HCT116 (cell line): ENCODE data around the gene ARHGAP18. TPM values are rescaled to one million over a fixed set of nuclear protein-coding genes. Genes with fewer than 3 reads are reported as not detected.
A peak's percentile ranks its signal among the peaks of the same experiment; 100 is the strongest.

Experiments used
- ATAC-seq: fragments of 200-7000 bp; cut with Tn5 transposase; 2 replicates; pipeline ENCODE4 v1.9.1; 2020; ENCODE audit warnings: mild to moderate bottlenecking, moderate library complexity
- BruUV-seq: library from RNA; stranded (reverse); fragments of 400-500 nt; replicated peaks from 2 replicates; lab custom pipeline; 2021; lab: Mats Ljungman, UMichigan
- CTCF ChIA-PET: fragments of 300-600 bp; sonication (Branson Sonifier 250); formaldehyde crosslinking; loops from one replicate; lab custom pipeline; 2021; ENCODE audit warnings: antibody characterized with exemption; lab: Charles Lee
- POLR2A ChIA-PET: fragments of 300-600, 350-600 bp; sonication (Branson Sonifier 250); formaldehyde crosslinking; loops from one replicate; lab custom pipeline; 2021; ENCODE audit warnings: antibody characterized with exemption; lab: Charles Lee
- RAD21 ChIA-PET, 2 experiments: fragments of 300-600 bp; sonication (Branson Sonifier 250); formaldehyde crosslinking; loops; one replicate each; lab custom pipeline; 2023; ENCODE audit warnings: low total read pairs in 2 of 2; ENCODE audit not compliant: uncharacterized antibody in 2 of 2, unreplicated experiment in 2 of 2, low non-redundant PET in 1 of 2; lab: Charles Lee
- DNase-seq: peaks from one replicate; pipeline ENCODE4 v3.0.0-alpha.2; 2010; ENCODE audit warnings: low read depth, low spot score
- H2AFZ ChIP-seq: fragments of 200-600 bp; shearing (Covaris generic), sonication (generic); 2 replicates; pipeline ENCODE4 v1.6.1; 2017; ENCODE audit warnings: low read depth, mixed run types, mixed read lengths, antibody characterized with exemption, low read length; ENCODE audit not compliant: poor library complexity, severe bottlenecking
- H3K27ac ChIP-seq: 2 replicates; pipeline ENCODE4 v1.5.1; 2012; ENCODE audit warnings: low read depth, low read length
- H3K27me3 ChIP-seq: fragments of 200-600 bp; sonication (generic); 2 replicates; pipeline ENCODE4 v1.6.1; 2016; ENCODE audit warnings: mixed run types, low read length, mixed read lengths; ENCODE audit not compliant: insufficient read depth
- H3K36me3 ChIP-seq, 2 experiments: fragments of 200-500 bp in 1 of 2; fragments of 200-600 bp in 1 of 2; sonication (Bioruptor generic) in 1 of 2; sonication (generic) in 1 of 2; 2 replicates each; pipeline versions ENCODE4 v1.5.1 to v1.6.1; 2014 to 2016; ENCODE audit warnings: low read length in 2 of 2, inconsistent platforms in 1 of 2, mixed read lengths in 1 of 2, mixed run types in 1 of 2; ENCODE audit not compliant: insufficient read depth in 2 of 2, control insufficient read depth in 1 of 2
- H3K4me1 ChIP-seq, 2 experiments: fragments of 200-600 bp in 1 of 2; sonication (generic) in 1 of 2; 2 replicates each; pipeline versions ENCODE4 v1.5.1 to v1.6.1; 2012 to 2017; ENCODE audit warnings: low read length in 2 of 2, inconsistent platforms in 1 of 2, mild to moderate bottlenecking in 1 of 2, mixed read lengths in 1 of 2, mixed run types in 1 of 2, moderate library complexity in 1 of 2; ENCODE audit not compliant: insufficient read depth in 2 of 2, control insufficient read depth in 1 of 2
- H3K4me2 ChIP-seq: fragments of 200-600 bp; sonication (generic); 2 replicates; pipeline ENCODE4 v1.6.1; 2017; ENCODE audit warnings: mixed run types, low read length, mixed read lengths
- H3K4me3 ChIP-seq, 2 experiments: fragments of 200-600 bp in 1 of 2; sonication (generic) in 1 of 2; replicated peaks in 1 of 2; 2 replicates each; pipeline ENCODE4 v1.5.1; 2011 to 2016; ENCODE audit warnings: low read length in 2 of 2, control low read depth in 1 of 2, low read depth in 1 of 2, mild to moderate bottlenecking in 1 of 2, mixed read lengths in 1 of 2, mixed run types in 1 of 2
- H3K79me2 ChIP-seq: fragments of 200-600 bp; sonication (generic); 2 replicates; pipeline ENCODE4 v1.6.1; 2017; ENCODE audit warnings: mild to moderate bottlenecking, mixed run types, low read length, moderate library complexity, mixed read lengths; ENCODE audit not compliant: insufficient read depth
- H3K9ac ChIP-seq: fragments of 200-600 bp; sonication (generic); 2 replicates; pipeline ENCODE4 v1.6.1; 2016; ENCODE audit warnings: low read length, mixed read lengths
- H3K9me2 ChIP-seq: fragments of 200-600 bp; sonication (generic), shearing (Covaris generic); 2 replicates; pipeline ENCODE4 v1.6.1; 2017; ENCODE audit warnings: mixed run types, mild to moderate bottlenecking, moderate library complexity; ENCODE audit not compliant: insufficient read depth
- H3K9me3 ChIP-seq, 2 experiments: fragments of 200-500 bp in 1 of 2; fragments of 200-600 bp in 1 of 2; sonication (Bioruptor generic) in 1 of 2; sonication (generic) in 1 of 2; 2 replicates each; pipeline ENCODE4 v1.6.1; 2014 to 2017; ENCODE audit warnings: low read length in 2 of 2, mixed read lengths in 2 of 2, inconsistent platforms in 1 of 2, low read depth in 1 of 2, mild to moderate bottlenecking in 1 of 2, mixed run types in 1 of 2, moderate library complexity in 1 of 2; ENCODE audit not compliant: control insufficient read depth in 1 of 2, insufficient read depth in 1 of 2
- H4K20me1 ChIP-seq: fragments of 200-600 bp; sonication (generic), shearing (Covaris generic); 2 replicates; pipeline ENCODE4 v1.6.1; 2017; ENCODE audit warnings: mixed run types, mild to moderate bottlenecking, moderate library complexity; ENCODE audit not compliant: insufficient read depth
- CEBPB ChIP-seq: IDR thresholded peaks from 2 replicates; pipeline ENCODE4 v1.6.1; 2012; ENCODE audit warnings: low read depth
- EGR1 ChIP-seq: IDR thresholded peaks from 2 replicates; pipeline ENCODE4 v1.6.1; 2012; ENCODE audit warnings: low read depth
- EZH2 ChIP-seq: fragments of 200-600 bp; sonication (generic); IDR thresholded peaks from 2 replicates; pipeline ENCODE4 v1.6.1; 2017; ENCODE audit warnings: antibody characterized with exemption, mixed run types
- EZH2phosphoT487 ChIP-seq: fragments of 200-600 bp; IDR thresholded peaks from 2 replicates; pipeline ENCODE4 v1.6.1; 2018; ENCODE audit warnings: antibody characterized with exemption, borderline replicate concordance
- FOSL1 ChIP-seq: IDR thresholded peaks from 2 replicates; pipeline ENCODE4 v1.6.1; 2012; ENCODE audit warnings: low read depth
- JUND ChIP-seq: IDR thresholded peaks from 2 replicates; pipeline ENCODE4 v1.6.1; 2012
- POLR2AphosphoS5 ChIP-seq: IDR thresholded peaks from 2 replicates; pipeline ENCODE4 v1.6.1; 2011; ENCODE audit warnings: mild to moderate bottlenecking, low read depth, low read length, moderate library complexity
- RAD21 ChIP-seq: IDR thresholded peaks from 2 replicates; pipeline ENCODE4 v1.6.1; 2012; ENCODE audit warnings: low read depth, mild to moderate bottlenecking
- SP1 ChIP-seq: IDR thresholded peaks from 2 replicates; pipeline ENCODE4 v1.6.1; 2012; ENCODE audit warnings: low read depth
- SRF ChIP-seq: IDR thresholded peaks from 2 replicates; pipeline ENCODE4 v1.6.1; 2012; ENCODE audit warnings: low read depth
- TCF7L2 ChIP-seq: IDR thresholded peaks from 2 replicates; pipeline ENCODE4 v1.7.0; 2011; ENCODE audit warnings: borderline replicate concordance, inconsistent platforms; ENCODE audit not compliant: insufficient read depth, insufficient read length; ENCODE audit errors: extremely low read depth
- ZNF274 ChIP-seq: fragments of 200-500 bp; sonication (Bioruptor generic); IDR thresholded peaks from 2 replicates; pipeline ENCODE4 v1.6.1; 2014; ENCODE audit warnings: mild to moderate bottlenecking, low read depth, low read length, inconsistent platforms
- intact Hi-C: fragments of 100-400 bp; cut with micrococcal nuclease; formaldehyde crosslinking; loops from 2 replicates; pipeline ENCODE4 v1.10.0; 2022
- total RNA-seq: library from RNA; stranded (reverse); gene quantifications from one replicate; pipeline ENCODE4 v1.2.1, GENCODE V29; 2021; ENCODE audit not compliant: unreplicated experiment
- TF ChIP-seq, protein P1 (sequence below): IDR thresholded peaks from 2 replicates; pipeline ENCODE4 v1.6.1; 2012
- TF ChIP-seq, protein P2 (sequence below): IDR thresholded peaks from 2 replicates; pipeline ENCODE4 v1.6.1; 2011; ENCODE audit warnings: mild to moderate bottlenecking, low read length, moderate library complexity; ENCODE audit not compliant: insufficient replicate concordance; ENCODE audit errors: extremely low read depth

Gene ARHGAP18
- total RNA-seq, 1 experiment from 2014 or later, result 70.3 TPM

- no peak overlapping the region for H2AFZ ChIP-seq
- CTCF ChIA-PET, result interaction anchor here (0.8 to 4.2 kb wide), 13 partner anchors 68 to 789 kb away, joined by 3 to 42 read pairs (median 5); partner anchors contain the start of gene ARHGAP18
- RAD21 ChIA-PET, result interaction anchor here (0.7 to 1.9 kb wide), 6 partner anchors 67 to 134 kb away, joined by 3 to 11 read pairs (median 4); no protein-coding TSS in a partner anchor
- no peaks in the 10 kb centered on the region for H3K79me2 ChIP-seq
- no peak for DNase-seq
- no peak overlapping the region for H3K9ac ChIP-seq
- H3K9me2 ChIP-seq, result no peaks in the 10 kb centered on the region
- no peaks in the 10 kb centered on the region for H3K27me3 ChIP-seq
- peak overlapping the region; percentile 7; the same call in 1 of the 2 replicates for H3K27ac ChIP-seq
- peaks cover 26 to 33% of the 10 kb centered on the region in 2 experiments for H3K4me1 ChIP-seq
- no TSS peak for BruUV-seq
- no peak overlapping the region for H3K4me3 ChIP-seq
- TF ChIP-seq EZH2phosphoT487, result no peak
- TF ChIP-seq EGR1, result no peak
- no peak for TF ChIP-seq TCF7L2
- TF ChIP-seq, protein P1, sequence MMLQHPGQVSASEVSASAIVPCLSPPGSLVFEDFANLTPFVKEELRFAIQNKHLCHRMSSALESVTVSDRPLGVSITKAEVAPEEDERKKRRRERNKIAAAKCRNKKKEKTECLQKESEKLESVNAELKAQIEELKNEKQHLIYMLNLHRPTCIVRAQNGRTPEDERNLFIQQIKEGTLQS, result no peak
- no peak for TF ChIP-seq FOSL1
- no peak for TF ChIP-seq SP1
- TF ChIP-seq ZNF274, result no peak
- H3K9me3 ChIP-seq, result no peaks in the 10 kb centered on the region
- intact Hi-C loops, result no loop called here
- ATAC-seq, result no peak
- H4K20me1 ChIP-seq, result no peaks in the 10 kb centered on the region
- POLR2A ChIA-PET, result no interaction called here
- H3K4me2 ChIP-seq, result no peak overlapping the region
- H3K36me3 ChIP-seq, result peaks cover 14 to 19% of the 10 kb centered on the region in 2 experiments
Measured at GRCh38 chr6:129597023-129597713, 112.8 kb downstream of the ARHGAP18 start.

GRCh38 chr6:129596522-129596921 is 113.5 kb downstream of the ARHGAP18 start:
- intact Hi-C loops, result no loop called here
- Histone ChIP-seq H3K4me2 (no peak overlapping the region), H3K4me1 (peaks cover 26 to 33% of the 10 kb centered on the region in 2 experiments), H3K9me3 (no peaks in the 10 kb centered on the region), H4K20me1 (no peaks in the 10 kb centered on the region), H3K9me2 (no peaks in the 10 kb centered on the region), H3K27me3 (no peaks in the 10 kb centered on the region), H3K79me2 (no peaks in the 10 kb centered on the region), H3K36me3 (peaks cover 14 to 21% of the 10 kb centered on the region in 2 experiments), H3K4me3 (no peak overlapping the region), H3K9ac (no peak overlapping the region), H2AFZ (no peak overlapping the region), H3K27ac (no peak overlapping the region)
- DNase-seq (no peak), ATAC-seq (no peak)
- BruUV-seq, result no TSS peak
- ChIA-PET POLR2A (no interaction called here), CTCF (interaction anchor here (1.1 to 2.3 kb wide), 2 partner anchors 95 to 171 kb away, joined by 3 to 6 read pairs; no protein-coding TSS in a partner anchor), RAD21 (interaction anchor here in 1 of 2 experiments (0.7 kb wide), 1 partner anchor 134 kb away, joined by 3 read pairs; no protein-coding TSS in a partner anchor)
- TF ChIP-seq, protein P1, result no peak
- no peak for TF ChIP-seq EGR1
- no peak for TF ChIP-seq RAD21
- no peak for TF ChIP-seq EZH2
- no peak for TF ChIP-seq TCF7L2
- TF ChIP-seq CEBPB, result no peak
- no peak for TF ChIP-seq JUND
- TF ChIP-seq, protein P2, sequence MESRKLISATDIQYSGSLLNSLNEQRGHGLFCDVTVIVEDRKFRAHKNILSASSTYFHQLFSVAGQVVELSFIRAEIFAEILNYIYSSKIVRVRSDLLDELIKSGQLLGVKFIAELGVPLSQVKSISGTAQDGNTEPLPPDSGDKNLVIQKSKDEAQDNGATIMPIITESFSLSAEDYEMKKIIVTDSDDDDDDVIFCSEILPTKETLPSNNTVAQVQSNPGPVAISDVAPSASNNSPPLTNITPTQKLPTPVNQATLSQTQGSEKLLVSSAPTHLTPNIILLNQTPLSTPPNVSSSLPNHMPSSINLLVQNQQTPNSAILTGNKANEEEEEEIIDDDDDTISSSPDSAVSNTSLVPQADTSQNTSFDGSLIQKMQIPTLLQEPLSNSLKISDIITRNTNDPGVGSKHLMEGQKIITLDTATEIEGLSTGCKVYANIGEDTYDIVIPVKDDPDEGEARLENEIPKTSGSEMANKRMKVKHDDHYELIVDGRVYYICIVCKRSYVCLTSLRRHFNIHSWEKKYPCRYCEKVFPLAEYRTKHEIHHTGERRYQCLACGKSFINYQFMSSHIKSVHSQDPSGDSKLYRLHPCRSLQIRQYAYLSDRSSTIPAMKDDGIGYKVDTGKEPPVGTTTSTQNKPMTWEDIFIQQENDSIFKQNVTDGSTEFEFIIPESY, result no peak
- TF ChIP-seq POLR2AphosphoS5, result no peak
- TF ChIP-seq SRF, result no peak
